NCI-H2107 (cell line): ENCODE data around the gene TTBK2.
"Not testable (repeated sequence)": the region's sequence is repeated elsewhere in the genome, so short reads cannot be mapped to it uniquely, and the experiment has no call there.

Source experiments
- DNase-seq: peaks from one replicate; lab custom pipeline; 2025; lab: John Stamatoyannopoulos, UW

Gene TTBK2

GRCh38 chr15:42920519-42921341, at the start of gene TTBK2:
Gene TTBK2 (minus strand): TSS chr15:42920778. CDS start chr15:42878617, 42,161 bp downstream.
- peak; percentile 85 for DNase-seq

GRCh38 chr15:42964476-42964875, 43.9 kb upstream of the TTBK2 start:
- DNase-seq, result no peak

- DNase-seq, result no peak
Measured at GRCh38 chr15:42955518-42955917, 34.9 kb upstream of the TTBK2 start.

DNA sequence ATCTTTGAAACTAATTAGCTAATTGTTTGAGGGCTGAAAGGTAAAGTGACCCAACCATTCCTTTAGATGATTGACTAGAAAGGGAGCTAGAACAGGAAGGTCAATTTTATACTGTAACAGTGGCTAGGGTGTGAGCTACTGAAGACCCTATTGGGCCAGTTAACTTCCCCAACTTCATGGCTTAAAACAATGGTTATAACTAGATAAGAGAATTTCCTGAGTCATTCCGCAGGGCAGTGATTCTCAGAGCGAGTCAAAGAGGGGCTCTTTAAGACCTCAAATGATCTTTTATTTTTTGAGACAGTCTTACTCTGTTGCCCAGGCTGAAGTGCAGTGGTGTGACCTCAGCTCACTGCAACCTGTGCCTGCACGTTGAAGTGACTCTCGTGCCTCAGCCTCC, 33.7 kb upstream of the TTBK2 start:
- DNase-seq, result no peak

- DNase-seq, result not testable (repeated sequence)
Measured at GRCh38 chr15:42948898-42949297, 28.3 kb upstream of the TTBK2 start.

GRCh38 chr15:42940527-42940926, 19.9 kb upstream of the TTBK2 start:
- no peak for DNase-seq

DNA sequence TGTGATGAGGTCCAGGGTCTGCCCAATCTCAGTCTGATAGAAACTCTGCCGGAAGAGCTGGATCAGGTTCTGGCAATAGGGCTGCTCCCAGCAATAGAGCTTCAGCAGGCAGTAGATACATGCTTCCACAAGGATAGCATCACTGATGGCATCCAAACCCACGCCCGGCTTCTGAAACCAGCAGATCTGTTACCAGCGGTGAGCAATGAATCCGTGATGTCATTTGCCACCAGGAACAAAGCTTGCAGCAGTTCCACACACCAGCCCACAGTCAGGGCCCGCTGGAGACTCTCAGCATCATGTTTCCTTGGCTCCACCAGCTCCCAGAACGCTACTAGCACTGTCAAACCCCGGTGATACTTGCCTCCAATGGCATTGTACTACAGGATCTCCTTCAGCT, 19.3 kb upstream of the TTBK2 start:
- DNase-seq, result no peak

- no peak for DNase-seq
Measured at GRCh38 chr15:42937143-42937542, 16.6 kb upstream of the TTBK2 start.

DNA sequence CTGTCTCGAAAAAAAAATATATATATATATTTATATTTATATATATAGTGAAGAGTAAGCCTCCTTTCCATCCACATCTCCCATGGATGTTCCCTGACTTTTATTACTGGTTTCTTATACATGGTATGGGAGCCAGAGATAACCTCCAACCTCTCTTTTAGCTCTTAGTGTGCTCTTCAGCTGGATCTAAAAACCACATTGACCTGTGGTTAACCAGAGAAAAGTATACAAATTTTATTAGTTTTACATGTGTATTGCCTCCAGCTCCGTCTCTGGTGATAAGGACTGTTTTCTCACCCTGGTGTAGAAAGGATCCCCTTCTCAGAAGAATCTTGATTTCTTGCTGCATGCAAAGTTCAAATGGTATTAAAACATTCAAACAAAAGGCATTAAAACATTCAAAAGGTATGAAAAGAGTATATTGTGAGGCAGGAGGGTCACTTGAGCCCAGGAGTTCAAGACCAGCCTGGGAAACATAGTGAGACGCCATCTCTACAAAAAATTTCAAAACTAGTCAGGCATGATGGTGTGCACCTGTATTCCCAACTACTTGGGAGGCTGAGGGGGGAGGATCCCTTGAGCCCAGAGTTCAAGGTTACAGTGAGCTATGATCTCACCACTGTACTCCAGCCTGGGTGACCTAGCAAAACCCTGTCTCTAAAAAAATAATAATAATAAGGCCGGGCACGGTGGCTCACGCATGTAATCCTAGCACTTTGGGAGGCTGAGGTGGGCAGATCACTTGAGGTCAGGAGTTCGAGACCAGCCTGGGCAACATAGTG, 13.5 kb upstream of the TTBK2 start:
- DNase-seq, result no peak

- no peak for DNase-seq
Measured at GRCh38 chr15:42932833-42933515, 12.4 kb upstream of the TTBK2 start.

DNA sequence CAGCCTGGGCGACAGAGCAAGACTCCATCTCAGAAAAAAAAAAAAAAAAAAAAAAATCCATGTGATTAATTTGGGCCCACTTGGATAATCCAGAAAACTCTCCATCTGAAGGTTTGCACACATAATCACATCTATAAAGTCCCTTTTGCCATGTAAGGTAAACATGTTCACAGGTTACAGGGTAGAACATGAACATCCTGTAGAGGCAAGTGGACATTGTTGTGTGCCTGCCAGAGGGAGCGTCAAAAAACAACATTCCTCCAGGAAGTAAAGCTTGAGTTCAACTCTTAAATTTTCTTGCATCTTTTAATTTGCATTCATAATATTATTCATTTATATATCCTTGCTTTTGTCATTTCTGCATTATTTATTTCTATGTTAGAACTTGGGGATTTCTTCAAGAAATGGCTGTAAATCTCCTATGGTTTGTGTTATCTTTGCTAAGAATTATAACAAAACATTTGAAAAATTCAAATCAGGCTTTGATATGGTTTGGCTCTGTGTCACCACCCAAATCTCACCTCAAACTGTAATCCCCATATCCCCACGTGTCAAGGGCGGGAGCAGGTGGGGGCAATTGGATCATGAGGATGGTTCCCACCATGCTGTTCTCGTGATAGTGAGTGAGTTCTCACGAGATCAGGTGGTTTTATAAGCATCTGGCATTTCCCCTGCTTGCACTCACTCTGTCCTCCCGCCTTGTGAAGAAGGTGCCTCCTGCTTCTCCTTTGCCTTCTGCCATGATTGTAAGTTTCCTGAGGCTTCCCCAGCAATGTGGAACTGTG, 11.3 kb upstream of the TTBK2 start:
- no peak for DNase-seq

- DNase-seq, result no peak
Measured at GRCh38 chr15:42929306-42929848, 8.8 kb upstream of the TTBK2 start.

DNA sequence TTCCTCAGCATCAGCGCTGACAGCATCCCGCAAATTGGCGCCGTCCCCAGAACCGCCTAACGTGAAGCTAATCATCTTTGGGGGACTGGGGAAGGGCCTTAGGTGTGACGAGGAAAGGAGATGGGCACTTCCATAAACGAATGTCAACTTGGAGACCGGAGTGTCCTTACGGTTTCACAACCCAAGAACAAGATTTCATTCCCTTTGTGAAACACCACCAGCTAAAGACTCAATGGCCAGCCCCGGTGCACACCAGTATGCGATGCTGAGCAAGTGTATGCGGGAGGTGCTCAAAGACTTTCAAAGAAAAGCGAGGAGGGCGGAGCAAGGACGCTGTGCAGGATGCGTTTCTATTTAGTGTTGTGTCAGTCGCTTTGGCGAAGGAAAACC, 759 bp upstream of the TTBK2 start:
- DNase-seq, result no peak

- no peak for DNase-seq
Measured at GRCh38 chr15:42919799-42920518, 619 bp downstream of the TTBK2 start.

DNA sequence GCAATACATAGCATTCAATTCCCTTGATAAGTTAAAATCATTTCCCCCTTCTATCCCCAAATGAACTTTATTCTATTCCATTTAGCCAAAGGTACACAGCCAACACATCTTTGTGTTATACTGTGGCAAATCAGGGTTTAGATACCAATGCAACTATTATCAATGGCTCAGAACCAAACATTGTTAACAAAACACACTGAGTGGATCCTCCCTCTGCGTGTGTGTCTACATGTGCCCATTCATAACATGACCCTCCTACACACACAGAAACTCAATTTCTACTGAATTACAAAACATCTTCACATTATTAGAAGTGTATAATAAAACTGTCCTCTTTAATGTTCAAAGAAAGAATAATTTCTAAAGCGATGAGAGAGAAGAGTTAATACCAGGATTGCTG, 1.3 kb downstream of the TTBK2 start:
- DNase-seq, result no peak

- DNase-seq, result no peak
Measured at GRCh38 chr15:42918047-42918446, 2.5 kb downstream of the TTBK2 start.

DNA sequence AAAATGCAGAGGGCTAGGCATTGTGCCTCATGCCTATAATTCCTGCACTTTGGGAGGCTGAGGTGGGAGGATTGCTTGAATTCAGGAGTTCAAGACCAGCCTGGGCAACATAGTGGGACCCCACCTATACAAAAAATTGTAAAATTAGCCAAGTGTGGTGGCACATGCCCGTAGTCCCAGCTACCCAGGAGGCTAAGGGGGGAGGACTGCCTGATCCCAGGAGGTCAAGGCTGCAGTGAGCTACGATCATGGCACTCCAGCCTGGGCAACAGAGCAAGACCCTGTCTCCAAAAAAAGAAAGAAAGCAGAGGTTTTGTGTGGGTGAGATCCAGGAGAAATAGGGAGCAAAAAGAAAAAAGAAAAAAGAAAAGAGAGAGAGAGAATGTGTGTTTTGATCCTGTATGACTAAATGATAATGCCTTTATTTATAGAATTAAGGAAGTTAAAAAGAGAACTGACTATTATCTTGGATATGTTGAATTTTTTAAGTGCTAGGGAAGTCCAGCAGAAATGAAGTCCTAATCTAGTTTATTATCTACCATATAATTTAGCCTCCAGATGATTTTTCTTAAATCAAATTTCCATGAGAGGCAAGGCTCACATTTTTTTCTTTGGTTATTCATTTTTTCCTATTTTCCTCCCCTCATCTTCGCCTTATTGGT, 4.8 kb downstream of the TTBK2 start:
- DNase-seq, result no peak

GRCh38 chr15:42914728-42915497, 5.7 kb downstream of the TTBK2 start:
- DNase-seq, result no peak

GRCh38 chr15:42911058-42911592, 9.5 kb downstream of the TTBK2 start:
- no peak for DNase-seq
